Measurements from ENCODE around the gene MOB4. TPM values are rescaled to one million over a fixed set of nuclear protein-coding genes. Genes with fewer than 3 reads are reported as not detected.
"Not testable (repeated sequence)": the region's sequence is repeated elsewhere in the genome, so short reads cannot be mapped to it uniquely, and the experiment has no call there.

MOB4 gene
- polyA plus RNA-seq, 3 donors = 14.8 to 32.4 (median 30.4) TPM

DNA sequence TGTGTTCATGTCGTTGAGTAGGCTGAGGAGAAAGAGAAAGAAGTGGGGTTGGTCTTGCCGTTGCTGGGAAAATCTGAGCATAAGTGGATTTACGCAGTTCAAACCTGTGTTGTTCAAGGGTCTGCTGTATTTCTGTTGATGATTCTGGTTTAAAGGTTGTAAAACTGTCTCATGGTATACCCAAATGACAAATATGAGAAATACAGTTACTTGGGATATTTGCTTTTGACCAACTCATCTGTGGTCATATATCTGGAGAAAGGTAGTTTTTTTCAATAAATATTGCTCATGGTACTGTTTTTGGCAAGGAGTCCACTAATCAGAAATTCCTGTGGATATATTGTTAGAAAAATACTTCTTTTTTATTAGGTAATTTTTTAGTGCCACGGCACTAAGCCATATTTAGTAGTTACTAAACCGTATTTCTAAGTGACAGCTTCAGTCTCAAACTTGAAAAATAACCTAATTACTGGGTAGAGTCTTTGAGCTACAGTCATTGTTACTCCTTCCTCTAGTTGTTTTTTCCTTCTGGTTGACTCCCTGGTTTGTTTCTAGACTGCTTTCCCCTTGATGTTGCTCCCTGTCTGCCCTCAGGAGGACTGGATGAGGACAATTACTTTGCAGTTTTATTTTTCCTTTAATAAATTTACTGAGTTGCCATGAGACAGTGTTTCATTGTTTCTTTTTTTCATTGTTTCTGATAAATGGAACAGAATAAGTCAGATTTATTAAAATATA, 31.5 kb downstream of the MOB4 start:
- H3K36me3 Mint-ChIP-seq = peaks cover 62 to 86% of the 10 kb centered on the region in 2 donors
- Histone ChIP-seq H3K4me1 (ENCODE audit: control insufficient read depth in 1 of 2, insufficient read depth in 2 of 2, low read length in 2 of 2) (no peaks in the 10 kb centered on the region), H3K4me2 (replicated peaks; ENCODE audit: extremely low read depth, low read length, poor library complexity, severe bottlenecking) (no peak overlapping the region), H3K27me3 (ENCODE audit: control insufficient read depth in 2 of 2, insufficient read depth in 2 of 2, low read length in 2 of 2) (no peaks in the 10 kb centered on the region), H3K4me3 (replicated peaks in 1 of 3; ENCODE audit: low read depth in 2 of 3, low read length in 3 of 3) (no peak overlapping the region), H4K20me1 (ENCODE audit: insufficient read depth, low read length) (peaks cover 60% of the 10 kb centered on the region), H3K27ac (ENCODE audit: low read depth in 1 of 2, low read length in 2 of 2) (peak overlapping the region in 1 of 2 donors; percentile 16), H3K9ac (ENCODE audit: insufficient read depth, low read length, poor library complexity, severe bottlenecking) (no peak overlapping the region), H3K79me2 (ENCODE audit: insufficient read depth, low read length) (peaks cover 28% of the 10 kb centered on the region), H3K9me3 (replicated peaks in 1 of 2; ENCODE audit: control insufficient read depth in 1 of 2, insufficient read depth in 1 of 2, low read length in 2 of 2) (no peaks in the 10 kb centered on the region), H2AFZ (ENCODE audit: insufficient read depth, low read depth, low read length, poor library complexity, severe bottlenecking) (no peak overlapping the region), H3K36me3 (replicated peaks in 1 of 2; ENCODE audit: control insufficient read depth in 1 of 2, insufficient read depth in 2 of 2, low read length in 2 of 2) (peaks cover 76 to 88% of the 10 kb centered on the region in 2 donors)
- intact Hi-C loops (cut with micrococcal nuclease) = no loop called here
- H3K27ac Mint-ChIP-seq = peak overlapping the region in 4 of 7 donors; percentile 3 to 67 (median 53)
- no peak for DNase-seq
- TF ChIP-seq, protein P1, sequence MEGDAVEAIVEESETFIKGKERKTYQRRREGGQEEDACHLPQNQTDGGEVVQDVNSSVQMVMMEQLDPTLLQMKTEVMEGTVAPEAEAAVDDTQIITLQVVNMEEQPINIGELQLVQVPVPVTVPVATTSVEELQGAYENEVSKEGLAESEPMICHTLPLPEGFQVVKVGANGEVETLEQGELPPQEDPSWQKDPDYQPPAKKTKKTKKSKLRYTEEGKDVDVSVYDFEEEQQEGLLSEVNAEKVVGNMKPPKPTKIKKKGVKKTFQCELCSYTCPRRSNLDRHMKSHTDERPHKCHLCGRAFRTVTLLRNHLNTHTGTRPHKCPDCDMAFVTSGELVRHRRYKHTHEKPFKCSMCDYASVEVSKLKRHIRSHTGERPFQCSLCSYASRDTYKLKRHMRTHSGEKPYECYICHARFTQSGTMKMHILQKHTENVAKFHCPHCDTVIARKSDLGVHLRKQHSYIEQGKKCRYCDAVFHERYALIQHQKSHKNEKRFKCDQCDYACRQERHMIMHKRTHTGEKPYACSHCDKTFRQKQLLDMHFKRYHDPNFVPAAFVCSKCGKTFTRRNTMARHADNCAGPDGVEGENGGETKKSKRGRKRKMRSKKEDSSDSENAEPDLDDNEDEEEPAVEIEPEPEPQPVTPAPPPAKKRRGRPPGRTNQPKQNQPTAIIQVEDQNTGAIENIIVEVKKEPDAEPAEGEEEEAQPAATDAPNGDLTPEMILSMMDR (IDR thresholded peaks at IDR 0.05) = no peak
- no peaks in the 10 kb centered on the region for H3K9me3 Mint-ChIP-seq
- H3K4me3 Mint-ChIP-seq = no peak overlapping the region
- H3K4me1 Mint-ChIP-seq = peaks cover 3% of the 10 kb centered on the region
- 96% methylated on average over 3 of the region's 5 CpGs for WGBS (ENCODE audit: insufficient coverage)
- H3K27me3 Mint-ChIP-seq (ENCODE audit: low read depth in 3 of 3) = no peaks in the 10 kb centered on the region

DNA sequence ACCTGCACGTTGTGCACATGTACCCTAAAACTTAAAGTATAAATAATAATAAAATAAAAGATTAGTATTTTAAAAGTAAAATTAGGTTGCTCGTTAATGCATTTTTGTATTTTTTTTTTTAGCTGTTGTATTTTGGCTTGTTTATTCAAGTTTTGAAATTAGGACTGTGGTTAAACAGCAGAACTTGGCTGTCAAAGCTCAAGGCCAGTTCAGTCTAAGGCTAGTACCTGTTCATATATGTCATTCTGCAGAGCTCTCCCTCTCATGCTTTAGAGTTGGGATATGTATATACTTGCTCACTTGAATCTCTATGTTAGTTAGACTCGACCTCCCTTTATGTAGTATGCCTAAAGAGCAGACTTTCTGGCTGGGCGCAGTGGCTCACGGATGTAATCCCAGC, 32.7 kb downstream of the MOB4 start:
- Mint-ChIP-seq H3K36me3 (peaks cover 60 to 87% of the 10 kb centered on the region in 2 donors), H3K27ac (peak overlapping the region in 1 of 7 donors; percentile 32), H3K4me1 (peaks cover 3% of the 10 kb centered on the region), H3K4me3 (no peak overlapping the region), H3K9me3 (no peaks in the 10 kb centered on the region), H3K27me3 (ENCODE audit: low read depth in 3 of 3) (no peaks in the 10 kb centered on the region)
- no peaks in the 10 kb centered on the region for H3K27me3 ChIP-seq (ENCODE audit: control insufficient read depth in 2 of 2, insufficient read depth in 2 of 2, low read length in 2 of 2)
- WGBS (ENCODE audit: insufficient coverage) = 100% methylated on average over 2 of the region's 5 CpGs
- TF ChIP-seq, protein P1 (IDR thresholded peaks at IDR 0.05) = no peak
- H3K4me3 ChIP-seq (replicated peaks in 1 of 3; ENCODE audit: low read depth in 2 of 3, low read length in 3 of 3) = no peak overlapping the region
- no peak overlapping the region for H3K4me2 ChIP-seq (replicated peaks; ENCODE audit: extremely low read depth, low read length, poor library complexity, severe bottlenecking)
- H3K27ac ChIP-seq (ENCODE audit: low read depth in 1 of 2, low read length in 2 of 2) = no peak overlapping the region
- no peaks in the 10 kb centered on the region for H3K4me1 ChIP-seq (ENCODE audit: control insufficient read depth in 1 of 2, insufficient read depth in 2 of 2, low read length in 2 of 2)
- H2AFZ ChIP-seq (ENCODE audit: insufficient read depth, low read depth, low read length, poor library complexity, severe bottlenecking) = no peak overlapping the region
- intact Hi-C loops (cut with micrococcal nuclease) = no loop called here
- H4K20me1 ChIP-seq (ENCODE audit: insufficient read depth, low read length) = peaks cover 51% of the 10 kb centered on the region
- no peak for DNase-seq
- peaks cover 25% of the 10 kb centered on the region for H3K79me2 ChIP-seq (ENCODE audit: insufficient read depth, low read length)
- no peak overlapping the region for H3K9ac ChIP-seq (ENCODE audit: insufficient read depth, low read length, poor library complexity, severe bottlenecking)
- no peaks in the 10 kb centered on the region for H3K9me3 ChIP-seq (replicated peaks in 1 of 2; ENCODE audit: control insufficient read depth in 1 of 2, insufficient read depth in 1 of 2, low read length in 2 of 2)
- peaks cover 74 to 88% of the 10 kb centered on the region in 2 donors for H3K36me3 ChIP-seq (replicated peaks in 1 of 2; ENCODE audit: control insufficient read depth in 1 of 2, insufficient read depth in 2 of 2, low read length in 2 of 2)

DNA sequence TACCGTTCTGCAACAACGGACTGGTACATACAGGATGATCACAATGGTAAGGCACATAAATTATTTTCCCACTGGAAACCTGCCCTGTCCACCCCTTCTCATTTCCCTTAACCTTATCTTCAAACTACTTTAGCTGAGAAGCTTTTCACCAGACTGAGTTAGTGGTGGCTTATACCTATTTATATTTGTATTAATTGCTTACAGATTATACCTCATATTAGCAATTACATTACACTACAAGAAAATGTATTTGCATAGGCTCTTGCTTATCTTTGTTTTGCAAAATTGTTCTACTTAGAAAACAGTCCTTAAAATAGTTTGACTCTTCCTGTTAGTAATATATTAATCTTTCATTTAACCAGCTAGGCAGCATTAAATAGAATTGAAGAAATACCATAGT, 35.4 kb downstream of the MOB4 start:
- H3K27ac ChIP-seq (ENCODE audit: low read depth in 1 of 2, low read length in 2 of 2); H3K4me2 ChIP-seq (replicated peaks; ENCODE audit: extremely low read depth, low read length, poor library complexity, severe bottlenecking); H3K4me1 ChIP-seq (ENCODE audit: control insufficient read depth in 1 of 2, insufficient read depth in 2 of 2, low read length in 2 of 2); H3K9me3 Mint-ChIP-seq; H3K4me3 ChIP-seq (replicated peaks in 1 of 3; ENCODE audit: low read depth in 2 of 3, low read length in 3 of 3); H2AFZ ChIP-seq (ENCODE audit: insufficient read depth, low read depth, low read length, poor library complexity, severe bottlenecking); H3K27ac Mint-ChIP-seq; H3K9ac ChIP-seq (ENCODE audit: insufficient read depth, low read length, poor library complexity, severe bottlenecking); DNase-seq; H3K4me1 Mint-ChIP-seq; H3K4me3 Mint-ChIP-seq; H3K9me3 ChIP-seq (replicated peaks in 1 of 2; ENCODE audit: control insufficient read depth in 1 of 2, insufficient read depth in 1 of 2, low read length in 2 of 2); intact Hi-C loops (cut with micrococcal nuclease); H3K27me3 Mint-ChIP-seq (ENCODE audit: low read depth in 3 of 3); H3K27me3 ChIP-seq (ENCODE audit: control insufficient read depth in 2 of 2, insufficient read depth in 2 of 2, low read length in 2 of 2); H3K79me2 ChIP-seq (ENCODE audit: insufficient read depth, low read length): not testable (repeated sequence)
- H3K36me3 Mint-ChIP-seq = peaks cover 52 to 80% of the 10 kb centered on the region in 2 donors
- Histone ChIP-seq H4K20me1 (ENCODE audit: insufficient read depth, low read length) (peaks cover 30% of the 10 kb centered on the region), H3K36me3 (replicated peaks in 1 of 2; ENCODE audit: control insufficient read depth in 1 of 2, insufficient read depth in 2 of 2, low read length in 2 of 2) (peaks cover 72 to 82% of the 10 kb centered on the region in 2 donors)
- no CpG with 5 or more reads among the region's 2 CpGs for WGBS (ENCODE audit: insufficient coverage)
